Measurements from ENCODE around the gene CDK16.

CDK16 gene

GRCh38 chrX:47226531-47227333 is 8.3 kb downstream of the CDK16 start:
- TF ChIP-seq PPARA (CRISPR knock-in tag; IDR thresholded peaks at IDR 0.05; ENCODE audit: borderline replicate concordance) (no peak), POU6F1 (CRISPR knock-in tag; IDR thresholded peaks at IDR 0.05; ENCODE audit: borderline replicate concordance, low read depth) (no peak), PATZ1 (CRISPR knock-in tag; IDR thresholded peaks at IDR 0.05; ENCODE audit: borderline replicate concordance) (no peak), ESRRG (CRISPR knock-in tag; IDR thresholded peaks at IDR 0.05) (no peak), CREB5 (CRISPR knock-in tag; IDR thresholded peaks at IDR 0.05; ENCODE audit: low read depth) (no peak), SNAI2 (CRISPR knock-in tag; IDR thresholded peaks at IDR 0.05) (no peak), ZFP3 (CRISPR knock-in tag; IDR thresholded peaks at IDR 0.05) (no peak), TSHZ2 (CRISPR knock-in tag; IDR thresholded peaks at IDR 0.05) (no peak), ZNF565 (CRISPR knock-in tag; conservative IDR thresholded peaks at IDR 0.05; ENCODE audit: low read depth) (no peak)
- no peak for ATAC-seq

- no peak for ATAC-seq
- TF ChIP-seq PPARA (CRISPR knock-in tag; IDR thresholded peaks at IDR 0.05; ENCODE audit: borderline replicate concordance) (no peak), TOX (CRISPR knock-in tag; IDR thresholded peaks at IDR 0.05; ENCODE audit: borderline replicate concordance) (no peak), POU6F1 (CRISPR knock-in tag; IDR thresholded peaks at IDR 0.05; ENCODE audit: borderline replicate concordance, low read depth) (no peak), ISL1 (CRISPR knock-in tag; IDR thresholded peaks at IDR 0.05) (no peak), OSR1 (CRISPR knock-in tag; IDR thresholded peaks at IDR 0.05) (no peak), BACH2 (CRISPR knock-in tag; IDR thresholded peaks at IDR 0.05; ENCODE audit: borderline replicate concordance) (no peak), ESRRG (CRISPR knock-in tag; IDR thresholded peaks at IDR 0.05) (no peak), ZNF565 (CRISPR knock-in tag; conservative IDR thresholded peaks at IDR 0.05; ENCODE audit: low read depth) (no peak), PATZ1 (CRISPR knock-in tag; IDR thresholded peaks at IDR 0.05; ENCODE audit: borderline replicate concordance) (no peak), ARNTL (CRISPR knock-in tag; IDR thresholded peaks at IDR 0.05; ENCODE audit: borderline replicate concordance, low read depth) (no peak), TCF4 (CRISPR knock-in tag; IDR thresholded peaks at IDR 0.05; ENCODE audit: borderline replicate concordance) (no peak), TSHZ2 (CRISPR knock-in tag; IDR thresholded peaks at IDR 0.05) (no peak), GLIS3 (CRISPR knock-in tag; IDR thresholded peaks at IDR 0.05) (no peak), ZNF8 (CRISPR knock-in tag; IDR thresholded peaks at IDR 0.05) (no peak), CREB5 (CRISPR knock-in tag; IDR thresholded peaks at IDR 0.05; ENCODE audit: low read depth) (no peak), CSDC2 (CRISPR knock-in tag; IDR thresholded peaks at IDR 0.05) (no peak), CSRNP3 (CRISPR knock-in tag; IDR thresholded peaks at IDR 0.05) (no peak), ZNF70 (CRISPR knock-in tag; IDR thresholded peaks at IDR 0.05) (no peak)
Observed at GRCh38 chrX:47227334-47227583, 8.8 kb downstream of the CDK16 start.

Data from SK-N-SH treated with all-trans-retinoic acid at 6 μM for 48 hours (cell line).